ENCODE data around the gene KSR1.

DNA sequence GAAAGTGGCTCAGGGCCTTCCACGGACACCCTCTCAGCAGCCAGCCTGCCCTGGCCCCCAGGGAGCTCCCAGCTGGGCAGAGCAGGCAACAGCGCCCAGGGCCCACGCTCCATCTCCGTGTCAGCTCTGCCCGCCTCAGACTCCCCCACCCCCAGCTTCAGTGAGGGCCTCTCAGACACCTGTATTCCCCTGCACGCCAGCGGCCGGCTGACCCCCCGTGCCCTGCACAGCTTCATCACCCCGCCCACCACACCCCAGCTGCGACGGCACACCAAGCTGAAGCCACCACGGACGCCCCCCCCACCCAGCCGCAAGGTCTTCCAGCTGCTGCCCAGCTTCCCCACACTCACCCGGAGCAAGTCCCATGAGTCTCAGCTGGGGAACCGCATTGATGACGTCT lies 126.4 kb downstream of the KSR1 start:
- TF ChIP-seq, protein P1, sequence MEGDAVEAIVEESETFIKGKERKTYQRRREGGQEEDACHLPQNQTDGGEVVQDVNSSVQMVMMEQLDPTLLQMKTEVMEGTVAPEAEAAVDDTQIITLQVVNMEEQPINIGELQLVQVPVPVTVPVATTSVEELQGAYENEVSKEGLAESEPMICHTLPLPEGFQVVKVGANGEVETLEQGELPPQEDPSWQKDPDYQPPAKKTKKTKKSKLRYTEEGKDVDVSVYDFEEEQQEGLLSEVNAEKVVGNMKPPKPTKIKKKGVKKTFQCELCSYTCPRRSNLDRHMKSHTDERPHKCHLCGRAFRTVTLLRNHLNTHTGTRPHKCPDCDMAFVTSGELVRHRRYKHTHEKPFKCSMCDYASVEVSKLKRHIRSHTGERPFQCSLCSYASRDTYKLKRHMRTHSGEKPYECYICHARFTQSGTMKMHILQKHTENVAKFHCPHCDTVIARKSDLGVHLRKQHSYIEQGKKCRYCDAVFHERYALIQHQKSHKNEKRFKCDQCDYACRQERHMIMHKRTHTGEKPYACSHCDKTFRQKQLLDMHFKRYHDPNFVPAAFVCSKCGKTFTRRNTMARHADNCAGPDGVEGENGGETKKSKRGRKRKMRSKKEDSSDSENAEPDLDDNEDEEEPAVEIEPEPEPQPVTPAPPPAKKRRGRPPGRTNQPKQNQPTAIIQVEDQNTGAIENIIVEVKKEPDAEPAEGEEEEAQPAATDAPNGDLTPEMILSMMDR (IDR thresholded peaks at IDR 0.05), result no peak
- no peak for TF ChIP-seq SIN3A (IDR thresholded peaks at IDR 0.05; ENCODE audit: borderline replicate concordance, insufficient read depth, low read depth, low read length)

Data from Panc1 (cell line).